HG03108 (cell line): Measurements from ENCODE around the gene UQCRHL.
"Not testable (repeated sequence)": the region's sequence is repeated elsewhere in the genome, so short reads cannot be mapped to it uniquely, and the experiment has no call there.

Source experiments
- ATAC-seq: cut with Tn5 transposase; IDR thresholded peaks from one replicate; pipeline ENCODE4 v1.9.1; 2021; ENCODE audit warnings: moderate library complexity; ENCODE audit not compliant: unreplicated experiment

Gene UQCRHL

GRCh38 chr1:15835741-15836510 lies 28.5 kb upstream of the UQCRHL start:
- ATAC-seq, result peak; percentile 43

GRCh38 chr1:15835205-15835740 lies 27.8 kb upstream of the UQCRHL start:
- peak; percentile 5 for ATAC-seq

- ATAC-seq, result peak; percentile 38
These were observed 27.2 kb upstream of the UQCRHL start for GRCh38 chr1:15834406-15835204.

- ATAC-seq, result no peak
These were observed 26.5 kb upstream of the UQCRHL start for GRCh38 chr1:15833842-15834405.

- no peak for ATAC-seq
These were observed 25.7 kb upstream of the UQCRHL start for GRCh38 chr1:15833069-15833679.

GRCh38 chr1:15830258-15830657 lies 22.8 kb upstream of the UQCRHL start:
- no peak for ATAC-seq

GRCh38 chr1:15828931-15829330 lies 21.5 kb upstream of the UQCRHL start:
- ATAC-seq, result not testable (repeated sequence)

GRCh38 chr1:15827567-15827966 lies 20.1 kb upstream of the UQCRHL start:
- not testable (repeated sequence) for ATAC-seq

- ATAC-seq, result no peak
These were observed 19.5 kb upstream of the UQCRHL start for GRCh38 chr1:15826810-15827507.

GRCh38 chr1:15825800-15826199 lies 18.4 kb upstream of the UQCRHL start:
- ATAC-seq, result no peak

GRCh38 chr1:15820478-15820877 lies 13.0 kb upstream of the UQCRHL start:
- no peak for ATAC-seq

GRCh38 chr1:15816674-15817073 lies 9.2 kb upstream of the UQCRHL start:
- ATAC-seq, result no peak

GRCh38 chr1:15810073-15810472 lies 2.6 kb upstream of the UQCRHL start:
- no peak for ATAC-seq

GRCh38 chr1:15808955-15809354 lies 1.5 kb upstream of the UQCRHL start:
- no peak for ATAC-seq

- no peak for ATAC-seq
These were observed 328 bp downstream of the UQCRHL start for GRCh38 chr1:15807121-15807520.

GRCh38 chr1:15804060-15804459 lies 3.4 kb downstream of the UQCRHL start:
- ATAC-seq, result no peak

GRCh38 chr1:15803380-15803779 lies 4.1 kb downstream of the UQCRHL start:
- no peak for ATAC-seq

- no peak for ATAC-seq
These were observed 5.0 kb downstream of the UQCRHL start for GRCh38 chr1:15802234-15802965.

- ATAC-seq, result no peak
These were observed 7.3 kb downstream of the UQCRHL start for GRCh38 chr1:15799928-15800835.
